Epithelial cell of esophagus (primary cell): Measurements from ENCODE around the gene SLC1A6.

ENCODE experiments used
- DNase-seq: peaks from one replicate; pipeline ENCODE4 v3.0.0; 2010; ENCODE audit warnings: low read depth
- H3K4me3 ChIP-seq: 2 replicates; pipeline ENCODE4 v1.5.1; 2011; ENCODE audit warnings: mild to moderate bottlenecking, low read length, control low read depth
- TF ChIP-seq, protein P1 (sequence below): IDR thresholded peaks from 2 replicates; pipeline ENCODE4 v1.5.1; 2011; ENCODE audit warnings: low read depth, mild to moderate bottlenecking, low read length, control low read depth, inconsistent platforms; ENCODE audit not compliant: insufficient read depth; ENCODE audit errors: missing control alignments

SLC1A6 gene

GRCh38 chr19:14978161-14978776 is 1.4 kb downstream of the SLC1A6 start:
- no peak overlapping the region for H3K4me3 ChIP-seq
- TF ChIP-seq, protein P1, sequence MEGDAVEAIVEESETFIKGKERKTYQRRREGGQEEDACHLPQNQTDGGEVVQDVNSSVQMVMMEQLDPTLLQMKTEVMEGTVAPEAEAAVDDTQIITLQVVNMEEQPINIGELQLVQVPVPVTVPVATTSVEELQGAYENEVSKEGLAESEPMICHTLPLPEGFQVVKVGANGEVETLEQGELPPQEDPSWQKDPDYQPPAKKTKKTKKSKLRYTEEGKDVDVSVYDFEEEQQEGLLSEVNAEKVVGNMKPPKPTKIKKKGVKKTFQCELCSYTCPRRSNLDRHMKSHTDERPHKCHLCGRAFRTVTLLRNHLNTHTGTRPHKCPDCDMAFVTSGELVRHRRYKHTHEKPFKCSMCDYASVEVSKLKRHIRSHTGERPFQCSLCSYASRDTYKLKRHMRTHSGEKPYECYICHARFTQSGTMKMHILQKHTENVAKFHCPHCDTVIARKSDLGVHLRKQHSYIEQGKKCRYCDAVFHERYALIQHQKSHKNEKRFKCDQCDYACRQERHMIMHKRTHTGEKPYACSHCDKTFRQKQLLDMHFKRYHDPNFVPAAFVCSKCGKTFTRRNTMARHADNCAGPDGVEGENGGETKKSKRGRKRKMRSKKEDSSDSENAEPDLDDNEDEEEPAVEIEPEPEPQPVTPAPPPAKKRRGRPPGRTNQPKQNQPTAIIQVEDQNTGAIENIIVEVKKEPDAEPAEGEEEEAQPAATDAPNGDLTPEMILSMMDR = no peak
- no peak for DNase-seq

- H3K4me3 ChIP-seq = no peak overlapping the region
- TF ChIP-seq, protein P1 = no peak
- no peak for DNase-seq
These were observed 2.5 kb downstream of the SLC1A6 start for GRCh38 chr19:14977128-14977527.

DNA sequence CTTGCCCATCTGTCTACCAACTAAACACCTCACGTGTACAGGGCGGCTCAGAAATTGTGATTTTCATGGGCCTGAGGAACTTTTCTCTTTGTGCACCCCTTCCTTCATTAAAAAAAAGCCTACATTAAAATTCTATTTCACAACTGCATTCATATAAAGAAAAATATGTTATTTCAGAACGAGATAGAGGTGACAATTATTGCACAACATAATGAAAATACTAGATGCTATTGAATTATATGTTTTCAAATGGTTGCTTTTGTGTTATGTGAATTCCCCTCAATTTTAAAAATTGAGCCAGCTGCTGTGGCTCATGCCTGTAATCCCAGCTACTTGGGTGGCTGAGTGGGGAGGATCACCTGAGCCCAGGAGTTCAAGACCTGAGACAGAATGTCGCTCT is 5.2 kb downstream of the SLC1A6 start:
- TF ChIP-seq, protein P1 = no peak

GRCh38 chr19:14972676-14973075 is 7.0 kb downstream of the SLC1A6 start:
- H3K4me3 ChIP-seq = no peak overlapping the region
- DNase-seq = no peak
- TF ChIP-seq, protein P1 = no peak

More for the DNA sequence above, 5.2 kb downstream of the SLC1A6 start:
- no peak overlapping the region for H3K4me3 ChIP-seq
- no peak for DNase-seq

GRCh38 chr19:14971474-14971873 is 8.2 kb downstream of the SLC1A6 start:
- no peak for DNase-seq
- TF ChIP-seq, protein P1 = no peak

GRCh38 chr19:14968247-14968646 is 11.4 kb downstream of the SLC1A6 start:
- no peak for DNase-seq
- no peak overlapping the region for H3K4me3 ChIP-seq
- TF ChIP-seq, protein P1 = no peak

More at GRCh38 chr19:14971474-14971873, 8.2 kb downstream of the SLC1A6 start:
- no peak overlapping the region for H3K4me3 ChIP-seq
